ENCODE data around the gene PRR12.

GRCh38 chr19:49573009-49573408, 18.0 kb upstream of the PRR12 start:
- TF ChIP-seq POLR2AphosphoS5 (IDR thresholded peaks at IDR 0.05) (no peak), CTCF (IDR thresholded peaks at IDR 0.05) (no peak), POLR2A (IDR thresholded peaks at IDR 0.05) (no peak)
